Esophagus muscularis mucosa (tissue), 3 donors: ENCODE data around the gene ASB16.

Experiments used
- CTCF ChIP-seq, 3 experiments: fragments of 200-600 bp in 2 of 3; fragments of 450-650 bp in 1 of 3; sonication (generic) in 2 of 3; IDR thresholded peaks; one replicate each; pipeline ENCODE4 v1.5.1; 2017 to 2019; ENCODE audit warnings: antibody characterized with exemption in 3 of 3, mild to moderate bottlenecking in 2 of 3, moderate library complexity in 1 of 3
- POLR2A ChIP-seq: fragments of 450-650 bp; IDR thresholded peaks from one replicate; pipeline ENCODE4 v1.6.1; 2017; ENCODE audit warnings: antibody characterized with exemption, moderate library complexity, mild to moderate bottlenecking, low read depth

GRCh38 chr17:44209786-44210341 lies 39.4 kb downstream of the ASB16 start:
- TF ChIP-seq CTCF (IDR thresholded peaks at IDR 0.05) = no peak
- TF ChIP-seq POLR2A = no peak
